Kidney capillary endothelial cell (primary cell): ENCODE measurements around the gene SLC8A1.

Experiments
- DNase-seq: peaks from one replicate; pipeline ENCODE4 v3.0.0-alpha.2; 2018; ENCODE audit warnings: low spot score

SLC8A1 gene

DNA sequence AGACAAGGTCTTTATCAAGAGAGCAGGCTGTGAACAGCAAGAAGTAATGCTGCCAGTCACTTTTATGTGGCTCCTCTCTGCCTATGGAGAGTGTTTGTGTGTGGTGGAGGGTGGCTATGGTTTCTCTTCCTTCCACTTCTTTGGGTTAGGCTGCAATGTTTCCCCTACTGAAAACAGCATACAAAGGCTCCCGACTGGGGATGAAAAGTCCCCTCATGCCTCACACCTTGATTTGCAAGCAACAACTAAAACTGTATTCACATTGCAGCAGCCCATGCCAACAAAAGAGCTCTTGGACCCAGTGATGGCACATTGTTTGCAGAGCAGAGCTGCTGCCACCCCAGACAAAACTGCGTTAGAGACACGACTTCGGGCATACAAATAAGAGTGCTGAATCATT lies 301.6 kb downstream of the SLC8A1 start:
- DNase-seq: no peak

DNA sequence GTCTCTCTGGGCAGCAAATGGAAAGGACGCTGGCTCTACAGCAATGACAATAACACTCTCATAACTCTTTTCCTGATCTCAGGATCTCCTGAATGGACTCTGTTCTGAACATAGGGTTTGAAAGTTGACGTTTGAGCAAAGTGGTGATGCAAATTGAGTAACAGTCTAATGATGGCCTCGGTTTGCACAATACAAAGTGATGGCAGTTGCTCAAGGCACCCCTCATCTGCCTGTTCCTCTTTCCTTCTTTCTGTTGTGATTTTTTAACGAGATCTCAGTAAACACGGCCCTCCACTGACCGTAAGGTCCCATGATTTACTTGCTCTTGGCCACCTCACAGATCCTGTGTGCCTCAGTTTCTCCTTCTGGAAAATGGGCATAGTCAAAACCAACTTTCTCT lies 303.6 kb downstream of the SLC8A1 start:
- DNase-seq: no peak

DNA sequence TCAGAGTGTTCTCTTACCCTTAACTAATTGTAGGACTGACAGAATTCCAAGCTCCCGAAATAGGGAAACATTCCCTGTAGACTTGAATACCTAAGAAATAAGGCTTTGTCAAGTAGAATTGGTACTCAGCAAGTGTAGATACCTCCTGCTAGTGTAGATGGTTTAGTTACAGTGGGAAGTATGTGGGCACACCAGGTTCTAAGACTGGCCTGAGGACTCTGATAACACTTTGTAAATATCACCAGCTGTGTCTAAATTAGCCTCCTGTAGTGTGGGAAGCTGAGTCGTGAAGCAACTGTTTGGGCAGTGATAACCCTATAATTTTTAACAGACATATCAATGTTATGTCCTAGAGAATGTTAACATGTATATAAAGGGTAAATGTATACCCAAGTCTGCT lies 304.5 kb downstream of the SLC8A1 start:
- no peak for DNase-seq

DNA sequence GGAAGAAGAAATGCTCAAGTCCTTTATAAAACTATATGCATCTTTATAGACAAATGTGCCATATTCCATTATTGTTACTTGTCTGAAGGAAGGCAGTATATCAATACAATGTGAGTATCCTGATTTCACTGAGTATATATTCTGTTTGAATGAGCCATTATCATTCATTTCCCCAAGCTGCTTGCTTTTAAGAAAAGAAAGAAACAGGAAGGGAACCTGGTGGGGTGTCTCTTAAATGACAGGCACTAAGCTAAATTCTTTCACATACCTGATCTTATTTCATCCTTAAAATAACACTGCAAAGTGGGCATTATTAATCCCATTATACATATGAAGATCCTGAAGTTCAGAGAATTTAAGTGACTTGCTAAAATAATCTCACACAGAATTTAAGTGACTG lies 307.9 kb downstream of the SLC8A1 start:
- DNase-seq: no peak

DNA sequence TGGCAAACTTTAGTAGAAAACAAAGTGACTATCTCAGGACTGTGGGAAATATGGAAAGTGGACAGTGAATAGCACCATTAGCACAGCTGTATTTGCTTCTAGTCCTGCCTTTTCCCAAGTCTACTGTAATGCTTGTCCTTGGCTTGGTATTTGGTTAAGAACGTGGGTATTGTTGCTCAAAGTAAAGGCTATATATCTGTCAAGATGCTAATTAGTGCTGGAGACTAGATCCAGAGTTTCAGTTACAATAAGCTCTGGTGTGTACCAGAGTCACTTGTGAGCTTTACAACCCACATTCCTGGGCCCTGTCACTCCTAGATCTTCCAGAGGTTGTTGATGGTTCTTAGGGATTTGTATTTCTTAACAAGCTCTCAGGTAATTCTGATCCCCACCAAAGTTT lies 313.6 kb downstream of the SLC8A1 start:
- no peak for DNase-seq

DNA sequence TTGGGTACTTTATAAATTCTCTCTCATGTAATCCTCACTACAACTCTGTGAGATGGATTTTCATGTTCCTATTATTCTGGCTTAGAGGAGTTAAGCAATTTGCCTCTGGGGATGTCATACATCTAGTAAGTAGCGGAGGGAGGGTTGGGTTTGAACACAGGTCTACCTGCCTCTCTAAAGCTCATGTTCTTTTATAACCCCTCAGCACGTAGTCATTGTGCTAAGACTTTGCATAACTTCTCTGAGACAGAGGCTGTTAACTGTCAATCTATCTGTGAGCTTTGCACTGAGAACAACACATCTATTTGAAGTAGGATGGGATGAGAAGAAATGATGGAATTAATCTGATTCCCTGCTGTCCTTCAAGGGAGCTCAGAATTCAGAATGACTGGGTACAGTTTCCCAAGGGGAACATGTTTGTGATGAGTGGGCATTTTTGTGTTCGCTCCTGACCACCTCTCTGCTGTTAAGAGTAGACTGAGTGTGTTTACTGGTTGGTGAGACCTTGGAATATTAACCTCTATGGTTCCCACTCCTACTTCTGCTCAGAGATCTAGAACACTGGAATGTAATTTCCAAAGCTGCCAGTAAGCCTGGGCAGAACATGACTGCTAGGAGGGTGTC lies 320.7 kb downstream of the SLC8A1 start:
- DNase-seq: no peak

DNA sequence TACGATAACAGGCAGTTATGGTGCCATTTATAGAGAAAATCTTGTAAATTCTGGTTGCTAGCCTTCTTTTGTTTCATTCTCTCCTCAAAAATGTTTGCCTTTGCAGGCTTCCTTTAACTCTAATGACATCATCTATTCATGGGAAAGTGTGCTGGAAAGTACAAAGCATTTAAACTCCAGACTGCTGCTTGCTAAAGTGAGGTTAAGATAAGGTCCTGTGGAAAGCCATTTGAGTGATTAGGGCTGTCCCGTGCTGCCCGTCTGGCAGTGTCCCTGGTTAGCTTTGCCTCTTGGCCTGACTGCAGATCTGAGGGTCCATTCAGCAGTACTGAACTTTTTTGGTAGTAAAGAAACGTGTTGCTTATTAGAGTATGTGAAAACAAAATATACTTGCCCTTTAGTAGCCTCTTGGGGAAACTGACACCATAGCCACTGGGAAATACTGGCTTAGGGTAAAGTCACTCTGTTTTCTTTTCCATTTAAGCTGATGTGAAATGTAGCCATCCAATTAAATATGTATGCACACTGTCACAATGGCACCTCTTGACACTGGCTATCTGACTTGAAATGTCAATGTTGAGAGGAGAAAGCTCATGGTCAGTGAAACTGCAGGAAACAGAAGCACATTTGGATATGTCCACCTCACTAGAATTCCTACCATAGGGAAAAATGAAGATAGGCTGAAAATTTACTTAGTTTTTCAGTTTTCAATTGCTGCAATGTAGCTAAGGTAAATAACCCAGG lies 321.5 kb downstream of the SLC8A1 start:
- no peak for DNase-seq

DNA sequence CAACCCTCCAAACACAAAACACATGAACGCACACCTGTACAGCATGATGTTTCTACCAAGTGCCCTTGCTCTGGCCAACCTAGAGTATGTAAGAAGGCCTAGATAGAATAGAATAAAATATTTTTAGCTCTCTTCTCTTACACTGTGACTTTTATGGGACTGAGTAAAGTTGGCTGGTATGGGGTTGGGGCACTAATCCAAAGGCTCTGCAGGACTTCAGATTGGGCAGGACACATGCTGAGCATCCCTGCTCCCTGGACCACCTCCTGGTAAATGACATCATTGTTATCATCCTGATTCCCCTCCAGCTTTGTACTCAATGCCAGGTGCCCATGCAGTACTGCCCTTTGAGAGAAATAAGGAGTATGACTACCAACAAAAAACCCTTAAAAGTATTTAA lies 322.2 kb downstream of the SLC8A1 start:
- no peak for DNase-seq

DNA sequence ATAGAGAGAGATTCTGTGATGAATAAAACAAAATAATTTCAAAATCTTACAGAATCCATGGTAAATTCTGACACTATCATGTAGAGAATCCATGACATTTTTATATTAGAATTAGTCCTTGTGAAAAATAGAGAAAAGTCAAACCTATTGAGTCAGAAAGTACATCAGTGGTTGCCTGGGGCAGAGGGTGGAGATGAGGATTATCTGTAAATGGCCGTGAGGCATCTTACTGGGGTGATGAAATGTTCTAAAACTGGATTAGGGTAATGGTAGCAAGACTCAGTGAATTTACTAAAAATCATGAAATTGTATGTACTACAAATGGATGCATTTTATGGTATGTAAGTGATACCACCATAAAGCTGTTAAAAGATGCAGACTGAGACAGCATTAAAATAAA lies 323.1 kb downstream of the SLC8A1 start:
- DNase-seq: no peak

DNA sequence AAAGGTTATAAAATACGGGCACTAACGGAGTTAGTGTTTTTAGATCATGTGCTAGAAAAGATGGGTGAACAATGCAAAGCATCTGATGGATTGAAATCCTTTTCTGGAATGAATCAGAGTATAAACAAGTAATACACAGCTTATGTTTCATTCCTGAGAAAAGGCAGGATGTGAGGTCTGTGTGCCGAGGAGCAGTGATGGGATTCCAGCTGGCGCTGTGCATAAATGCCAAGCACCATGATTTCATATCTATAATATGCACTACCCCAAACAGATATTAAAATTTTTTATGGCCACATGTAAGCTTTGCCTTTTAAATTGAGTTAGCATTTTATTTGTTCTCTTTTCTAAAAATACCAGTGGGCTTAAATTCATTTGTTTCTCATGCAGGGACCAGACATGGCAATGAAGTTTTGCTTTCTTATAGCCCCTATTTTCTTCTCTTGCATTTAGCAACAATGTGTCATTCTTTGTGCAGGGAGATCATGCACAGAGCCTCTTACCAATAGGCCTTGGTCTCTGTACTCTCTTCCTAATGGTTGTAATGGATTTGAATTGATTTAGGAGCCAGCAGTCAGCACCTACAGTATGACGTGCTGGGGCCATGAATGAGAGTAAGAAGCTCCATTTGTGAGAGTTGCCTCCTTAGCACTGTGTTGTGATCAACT lies 323.9 kb downstream of the SLC8A1 start:
- DNase-seq: no peak

DNA sequence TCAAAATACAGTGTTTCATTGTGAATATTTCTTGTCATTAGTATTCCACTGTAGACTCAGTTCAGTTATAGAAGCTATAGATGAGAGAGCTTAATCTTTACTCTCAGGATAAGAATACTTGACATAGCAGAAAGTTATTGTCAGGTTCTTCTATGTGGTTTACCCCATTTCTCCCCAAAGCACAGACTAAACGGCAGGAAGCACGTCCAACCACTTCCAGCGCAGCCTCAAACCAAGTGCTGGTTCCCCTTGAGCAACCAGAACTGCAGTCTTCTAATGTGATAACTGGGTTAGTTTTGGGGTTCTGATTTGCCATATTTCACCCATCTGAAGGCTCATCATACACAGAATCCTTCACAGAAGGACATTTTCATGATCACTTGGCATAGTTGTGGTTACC lies 324.7 kb downstream of the SLC8A1 start:
- DNase-seq: no peak

DNA sequence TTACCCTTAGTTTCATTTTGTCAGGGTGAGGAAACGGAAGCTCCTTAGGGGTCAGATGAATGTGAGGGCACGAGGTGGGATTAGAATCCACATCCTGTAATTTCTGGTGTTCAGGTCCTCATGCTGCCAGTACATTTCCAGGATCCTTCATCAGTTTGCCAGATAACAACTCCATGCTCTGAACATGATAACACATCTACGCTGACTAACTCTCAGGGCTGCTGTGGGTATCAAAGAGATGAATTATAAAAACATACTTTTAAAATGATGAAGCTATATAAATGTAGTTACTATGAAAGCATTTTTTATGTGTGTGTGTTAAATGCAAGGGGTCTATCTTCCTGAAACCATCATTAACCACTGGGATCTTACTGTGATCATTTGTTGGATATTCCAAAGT lies 325.9 kb downstream of the SLC8A1 start:
- DNase-seq: no peak

DNA sequence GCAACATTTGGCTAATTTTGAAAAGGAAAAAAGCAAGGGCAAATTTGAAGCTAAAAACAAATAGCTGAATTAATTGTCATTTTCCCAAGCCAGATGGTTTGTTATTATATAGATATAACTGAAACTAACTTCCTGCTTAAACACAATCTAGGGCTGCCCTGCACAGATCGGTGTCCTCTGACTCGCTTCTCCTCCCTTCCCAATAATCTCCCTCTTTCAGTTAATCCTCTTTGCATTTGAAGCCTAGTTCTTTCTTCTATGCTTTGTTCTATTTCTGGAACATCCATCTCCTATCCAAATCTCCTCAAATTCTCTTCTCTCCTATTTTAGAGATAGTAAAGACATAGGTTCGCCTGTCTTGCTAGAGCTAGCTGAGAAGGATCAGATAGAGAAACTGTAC lies 328.1 kb downstream of the SLC8A1 start:
- no peak for DNase-seq

DNA sequence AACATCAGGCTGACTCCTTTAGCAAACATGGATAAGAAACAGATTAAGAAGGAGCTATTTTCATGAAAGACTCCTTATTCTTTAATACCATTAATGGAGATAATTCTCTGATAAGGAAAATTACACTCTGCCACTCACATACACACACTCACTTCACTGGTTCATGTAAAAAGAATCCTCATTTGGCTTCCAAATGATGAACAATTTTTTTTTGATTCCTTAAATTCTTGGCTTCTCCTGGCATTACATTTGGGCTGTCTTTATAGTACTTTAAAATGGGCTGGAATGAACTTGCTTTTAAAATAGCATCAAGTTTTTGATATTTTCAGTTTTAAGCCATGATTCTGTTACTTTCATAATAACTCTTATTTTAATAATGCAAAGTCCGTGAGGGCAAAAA lies 328.6 kb downstream of the SLC8A1 start:
- DNase-seq: no peak

DNA sequence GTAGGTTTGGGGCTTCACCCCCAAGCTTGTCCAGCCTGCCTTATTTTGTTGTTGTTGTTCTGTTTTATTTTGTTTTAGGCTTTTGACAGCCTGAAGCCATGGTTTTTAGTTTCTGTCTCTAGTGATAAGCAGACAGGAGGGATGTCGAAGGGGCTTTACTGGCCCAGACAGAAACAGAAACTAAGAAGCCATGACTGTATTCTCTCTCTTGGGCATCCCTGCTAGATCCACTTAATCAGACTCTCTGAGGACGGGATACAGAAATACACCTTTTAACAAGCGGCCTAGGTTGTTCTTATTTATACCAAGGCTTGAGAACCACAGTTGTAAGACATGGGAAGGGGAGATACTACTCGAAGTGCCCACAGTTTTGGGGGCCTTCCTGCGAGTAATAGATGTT lies 330.9 kb downstream of the SLC8A1 start:
- no peak for DNase-seq

DNA sequence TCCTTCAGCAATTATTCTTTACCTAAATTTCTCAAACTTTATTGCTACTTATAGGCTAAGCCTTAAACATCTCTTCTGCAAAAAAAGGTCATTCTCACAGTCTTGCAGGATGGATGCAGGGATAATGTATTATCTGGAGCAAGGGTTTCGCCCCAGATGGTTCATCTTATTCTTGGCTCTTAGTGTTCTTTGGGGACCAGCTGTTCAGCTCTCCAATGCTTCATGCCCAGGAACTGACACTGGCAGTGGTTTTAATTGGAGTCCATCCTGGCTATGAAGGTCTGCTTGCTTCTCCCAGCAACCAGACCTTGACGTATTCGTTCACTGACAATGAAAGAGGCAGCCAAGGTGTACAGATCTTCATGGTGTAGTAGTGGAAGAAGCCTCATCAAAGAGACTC lies 331.9 kb downstream of the SLC8A1 start:
- no peak for DNase-seq

DNA sequence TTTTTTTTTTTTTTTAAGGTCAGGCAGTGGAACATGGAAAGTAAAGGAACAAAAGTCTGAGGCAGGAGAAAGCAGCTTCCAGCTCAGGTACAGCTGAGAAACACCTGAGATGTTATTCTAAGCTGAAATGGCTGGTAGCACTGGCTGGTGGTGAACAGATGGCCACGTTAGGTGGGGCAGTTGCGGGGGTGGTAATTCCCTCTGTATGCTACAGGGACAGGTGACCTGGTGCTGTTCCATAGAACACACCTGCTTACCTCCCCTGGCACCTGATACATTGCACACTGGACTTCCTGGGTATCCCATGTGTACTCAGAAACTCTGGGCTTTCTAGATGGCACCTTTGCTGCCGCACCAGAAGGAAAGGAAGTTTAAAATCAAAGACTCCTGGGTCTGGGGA lies 333.3 kb downstream of the SLC8A1 start:
- no peak for DNase-seq

DNA sequence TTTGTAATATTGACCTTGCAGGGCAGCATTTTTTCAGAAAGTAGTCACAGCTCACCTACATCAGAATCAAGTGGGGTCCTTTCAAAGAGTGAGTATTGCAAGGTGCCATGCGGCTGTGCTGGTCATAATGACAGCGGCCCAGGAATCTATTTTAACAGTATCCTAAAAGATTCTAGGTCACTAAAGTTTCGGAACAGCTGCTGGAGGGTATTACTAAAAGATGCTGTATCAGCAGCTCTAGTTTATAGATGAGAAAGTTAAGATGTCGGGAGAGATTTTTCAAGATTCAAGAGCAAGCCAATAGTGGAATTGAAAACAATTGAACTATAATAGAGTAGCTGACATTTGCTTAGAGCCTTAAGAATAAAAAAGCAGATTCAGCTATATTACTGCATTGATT lies 336.0 kb downstream of the SLC8A1 start:
- no peak for DNase-seq

DNA sequence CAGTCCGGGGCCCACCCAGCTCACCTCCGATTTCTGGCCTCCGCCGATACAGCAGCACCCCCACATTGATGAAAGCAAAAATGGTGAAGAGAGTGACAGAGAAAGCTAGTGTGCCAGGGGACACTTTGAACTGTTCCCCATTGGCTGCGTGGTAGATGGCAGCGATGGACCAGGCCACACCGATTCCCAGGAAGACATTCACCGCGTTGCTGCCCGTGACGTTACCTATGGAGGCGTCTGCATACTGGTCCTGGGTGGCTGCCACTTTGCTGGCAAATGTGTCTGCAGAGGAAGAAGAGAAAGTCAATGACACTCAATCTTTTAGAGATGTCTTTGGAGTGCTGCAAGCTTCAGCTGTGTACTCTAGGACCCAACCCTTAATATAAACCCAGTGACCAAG lies 336.5 kb downstream of the SLC8A1 start:
- DNase-seq: no peak

DNA sequence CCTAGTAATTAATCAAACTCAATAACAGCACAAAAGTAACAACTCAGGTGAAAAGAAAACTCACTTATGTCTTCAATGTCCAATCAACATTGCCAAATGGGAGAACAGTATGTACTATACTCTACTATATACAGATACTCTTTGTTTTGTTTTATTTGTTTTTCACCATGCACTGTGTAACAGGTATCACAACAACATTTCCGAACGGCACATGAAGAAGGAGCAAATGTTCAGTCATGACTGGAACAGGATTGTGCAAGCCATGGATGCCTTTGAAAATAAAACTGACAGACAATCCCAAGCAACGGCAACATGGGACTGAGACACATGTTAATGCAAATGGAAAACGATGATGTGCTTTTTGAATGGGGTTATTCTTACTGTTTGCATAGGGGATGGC lies 337.9 kb downstream of the SLC8A1 start:
- no peak for DNase-seq

DNA sequence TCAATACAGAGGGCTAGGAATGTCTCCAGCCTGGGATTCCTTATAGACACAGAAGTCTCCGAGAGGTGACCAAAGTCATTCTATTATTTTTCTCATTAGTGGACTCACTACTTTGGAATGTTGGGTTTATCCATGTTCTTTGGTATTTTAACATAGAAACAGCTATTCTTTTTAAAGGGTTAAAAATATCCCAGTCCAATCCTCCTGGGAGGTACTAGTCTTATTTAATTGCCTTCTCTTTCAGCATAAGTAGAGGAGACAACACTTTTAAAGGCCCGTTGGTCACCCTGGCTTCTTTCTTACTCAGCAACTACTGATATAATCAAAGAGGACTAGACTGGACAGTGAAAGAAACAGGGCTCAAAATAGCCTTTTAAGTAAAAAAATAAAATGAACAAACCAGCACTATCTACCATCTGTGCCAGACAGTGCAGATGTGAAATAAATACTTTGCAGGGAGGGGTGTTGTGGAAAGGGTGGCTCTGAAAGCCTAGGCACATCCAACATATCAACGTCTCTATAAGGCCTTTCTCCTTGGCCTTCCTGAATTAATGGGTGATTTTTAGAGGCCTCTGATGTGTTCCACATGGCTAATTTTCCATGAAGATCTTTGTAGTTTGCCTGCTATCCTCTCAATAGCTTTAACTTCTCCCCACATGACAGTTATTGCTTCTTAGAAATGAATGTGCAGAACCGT lies 338.5 kb downstream of the SLC8A1 start:
- DNase-seq: no peak

DNA sequence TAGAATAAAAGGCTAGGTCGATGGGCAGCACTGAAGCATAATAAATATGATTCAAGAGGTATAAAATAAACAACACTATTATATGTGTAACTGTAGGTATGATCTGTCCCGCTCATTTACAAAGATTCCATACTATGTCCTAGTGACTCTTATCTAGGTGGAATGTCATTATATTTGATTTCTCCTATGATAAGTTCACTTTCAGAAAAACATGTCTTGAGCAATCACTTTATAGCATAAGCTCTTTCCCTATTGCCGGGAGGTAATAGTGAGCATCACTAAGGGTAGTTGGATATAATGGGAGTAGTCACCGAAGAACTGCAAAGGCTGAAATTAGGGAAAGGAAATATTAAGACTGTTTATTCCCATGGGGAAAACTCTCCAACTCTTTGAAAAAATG lies 342.5 kb downstream of the SLC8A1 start:
- DNase-seq: no peak

DNA sequence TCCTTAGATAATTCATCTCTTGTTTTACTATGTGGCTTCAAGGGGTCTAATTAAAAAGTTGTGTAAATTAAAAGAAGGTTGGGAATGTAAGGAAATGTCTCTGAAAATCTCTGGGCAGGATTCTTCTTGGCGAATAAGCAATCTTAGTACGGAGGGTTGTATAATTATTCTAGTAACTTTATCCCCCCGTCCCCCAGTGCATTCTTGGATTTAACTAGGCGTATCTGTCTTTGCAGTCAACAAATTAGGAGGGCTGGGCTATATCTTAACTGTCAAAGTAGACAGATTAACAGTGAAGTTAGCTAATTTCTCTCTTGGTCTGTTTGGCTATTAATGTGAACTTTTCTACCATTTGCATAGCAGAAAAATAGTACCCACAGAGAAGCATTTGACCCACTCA lies 343.0 kb downstream of the SLC8A1 start:
- DNase-seq: no peak
